8988T (cell line): ENCODE data around the gene RAB10.
"Not testable (repeated sequence)": the region's sequence is repeated elsewhere in the genome, so short reads cannot be mapped to it uniquely, and the experiment has no call there.

Source experiments
- DNase-seq: peaks from one replicate; pipeline ENCODE4 v3.0.0; 2011

Gene RAB10

DNA sequence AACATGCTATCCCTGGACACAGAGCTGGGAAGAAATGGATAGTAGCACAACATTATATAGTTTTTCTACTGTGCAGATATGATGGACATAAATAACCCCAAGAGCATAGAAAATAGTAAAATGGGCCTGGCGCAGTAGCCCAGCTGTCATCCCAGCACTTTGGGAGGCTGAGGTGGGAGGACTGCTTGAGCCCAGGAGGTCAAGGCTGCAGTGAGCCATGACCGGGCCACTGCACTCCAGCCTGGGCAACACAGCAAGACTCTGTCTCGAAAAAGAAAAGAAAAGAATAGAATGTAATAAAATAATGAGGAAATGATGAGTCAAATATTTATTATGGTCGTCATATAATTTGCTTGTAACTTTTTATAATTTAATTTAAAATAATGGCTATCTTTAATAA lies 131.5 kb downstream of the RAB10 start:
- DNase-seq: no peak

GRCh38 chr2:26166541-26166940 lies 132.7 kb downstream of the RAB10 start:
- not testable (repeated sequence) for DNase-seq

DNA sequence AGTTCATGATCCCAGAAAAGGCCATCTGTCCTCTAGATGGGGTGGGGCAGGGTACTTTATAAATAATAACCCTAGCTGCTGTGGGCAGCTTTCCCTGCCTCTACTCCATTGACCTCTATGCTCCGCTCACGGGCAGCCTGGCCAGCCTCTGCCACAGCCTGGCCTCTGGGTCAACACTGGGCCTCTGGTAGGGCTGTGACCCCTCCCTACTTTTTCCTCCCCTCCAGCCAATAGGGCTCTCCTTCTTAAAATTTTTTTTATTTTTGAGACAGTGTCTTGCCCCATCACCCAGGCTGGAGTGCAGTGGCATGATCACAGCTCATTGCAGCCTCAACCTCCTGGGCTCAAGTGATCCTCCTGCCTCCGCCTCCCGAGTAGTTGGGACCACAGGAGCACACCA lies 134.9 kb downstream of the RAB10 start:
- no peak for DNase-seq

DNA sequence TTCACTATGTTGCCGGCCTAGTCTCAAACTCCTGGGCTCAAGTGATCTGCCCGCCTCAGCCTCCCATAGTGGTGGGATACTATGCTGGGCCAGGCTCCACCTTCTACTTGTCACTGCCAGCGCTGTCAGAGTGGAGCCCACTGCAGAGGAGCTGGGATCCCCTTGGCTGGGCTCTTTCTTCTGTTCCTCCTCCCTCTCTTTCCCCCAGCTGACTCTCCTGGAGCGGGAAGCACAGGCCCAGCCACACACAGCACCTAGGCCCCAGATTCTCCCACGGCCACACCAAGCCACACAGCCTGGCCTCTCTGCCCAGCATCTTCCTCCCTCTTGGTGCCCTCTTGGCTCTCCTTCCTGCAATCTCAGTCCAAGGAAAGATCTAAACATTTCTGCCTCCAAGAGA lies 135.3 kb downstream of the RAB10 start:
- no peak for DNase-seq

- DNase-seq: no peak
These were observed 136.0 kb downstream of the RAB10 start for GRCh38 chr2:26169681-26170414.

- DNase-seq: no peak
These were observed 136.9 kb downstream of the RAB10 start for GRCh38 chr2:26170795-26171194.

DNA sequence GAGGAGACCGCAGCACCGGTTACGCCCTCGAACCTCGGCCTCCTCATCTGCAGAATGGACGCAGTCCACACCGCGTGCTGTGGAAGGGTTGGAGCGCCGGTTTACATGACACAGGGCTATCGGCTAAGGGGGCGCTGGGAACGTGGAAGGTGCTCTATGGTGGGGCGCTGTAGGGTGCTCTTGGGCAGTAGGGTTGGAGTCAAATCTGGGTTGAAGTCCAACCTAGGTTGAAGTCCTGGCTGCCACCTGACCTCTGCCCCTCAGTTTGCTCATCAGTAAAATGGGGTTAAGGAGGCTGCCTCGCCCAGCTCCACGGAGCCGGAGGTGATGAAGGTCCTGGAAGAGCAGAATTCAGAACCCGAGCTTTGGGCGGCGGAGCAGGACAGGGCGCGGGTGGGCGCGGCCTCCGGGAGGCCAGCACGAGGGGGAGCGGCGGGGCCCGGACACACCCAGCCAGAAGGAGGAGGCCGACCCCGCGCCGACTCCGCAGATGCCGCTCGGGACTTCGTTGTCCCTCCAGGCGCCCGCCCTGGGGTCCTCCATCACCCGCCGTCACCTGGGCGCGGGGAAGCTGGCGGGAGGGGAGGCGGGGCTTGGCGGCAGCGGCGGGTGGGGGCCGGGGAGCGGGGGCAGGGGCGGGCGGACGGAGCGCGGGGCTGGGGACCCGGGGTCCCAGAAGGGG lies 138.4 kb downstream of the RAB10 start:
- peak; percentile 57 for DNase-seq

DNA sequence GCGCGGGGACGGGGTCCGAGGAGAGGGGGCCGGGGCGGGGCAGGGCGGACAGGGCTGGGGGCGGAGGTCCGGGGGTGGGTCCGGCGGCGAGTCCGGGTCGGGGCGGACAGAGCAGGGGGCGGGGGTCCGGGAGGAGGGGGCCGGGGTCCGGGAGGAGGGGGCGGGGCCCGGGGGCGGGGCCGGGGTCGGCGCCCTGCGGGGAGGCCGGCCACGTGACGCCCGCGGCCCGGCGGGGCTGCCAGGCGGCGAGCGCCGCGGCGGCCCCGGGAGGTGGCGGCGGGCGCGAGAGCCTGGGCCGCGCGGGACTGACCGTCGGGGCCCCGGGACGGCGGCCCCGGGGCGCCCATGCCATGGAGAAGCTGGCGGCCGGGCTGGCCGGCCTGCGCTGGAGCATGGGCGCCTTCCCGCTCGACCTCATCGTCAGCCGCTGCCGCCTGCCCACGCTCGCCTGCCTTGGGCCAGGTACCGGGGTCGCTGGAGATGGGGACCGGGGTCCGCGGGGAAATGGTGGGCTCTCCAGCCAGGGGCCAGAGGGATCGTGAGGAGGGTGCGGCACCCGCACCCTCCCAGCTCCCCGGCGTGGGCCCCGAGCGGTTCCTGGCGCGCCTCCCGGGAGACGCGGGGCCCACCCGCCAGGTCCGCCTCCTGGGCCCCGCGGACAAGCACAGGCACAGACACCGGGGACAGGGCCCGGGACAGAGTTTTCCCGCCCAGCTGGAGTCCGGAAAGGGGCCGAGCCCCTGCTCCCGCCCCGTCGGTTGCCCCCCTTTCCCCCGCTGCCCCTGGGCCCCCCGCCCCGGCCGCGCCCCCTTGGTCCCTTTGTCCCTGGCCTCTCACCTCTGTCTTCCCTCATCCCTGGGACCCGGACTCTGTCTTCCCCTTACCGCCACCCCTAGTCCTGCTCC lies 139.2 kb downstream of the RAB10 start, which contains the start of gene GAREM2:
Gene GAREM2 (plus strand): TSS at position 218 of the 905 bp plus-strand sequence. CDS start 133 bp downstream, at position 351.
- peak; percentile 86 for DNase-seq

- peak; percentile 35 for DNase-seq
These were observed 140.0 kb downstream of the RAB10 start for GRCh38 chr2:26173776-26174482.

DNA sequence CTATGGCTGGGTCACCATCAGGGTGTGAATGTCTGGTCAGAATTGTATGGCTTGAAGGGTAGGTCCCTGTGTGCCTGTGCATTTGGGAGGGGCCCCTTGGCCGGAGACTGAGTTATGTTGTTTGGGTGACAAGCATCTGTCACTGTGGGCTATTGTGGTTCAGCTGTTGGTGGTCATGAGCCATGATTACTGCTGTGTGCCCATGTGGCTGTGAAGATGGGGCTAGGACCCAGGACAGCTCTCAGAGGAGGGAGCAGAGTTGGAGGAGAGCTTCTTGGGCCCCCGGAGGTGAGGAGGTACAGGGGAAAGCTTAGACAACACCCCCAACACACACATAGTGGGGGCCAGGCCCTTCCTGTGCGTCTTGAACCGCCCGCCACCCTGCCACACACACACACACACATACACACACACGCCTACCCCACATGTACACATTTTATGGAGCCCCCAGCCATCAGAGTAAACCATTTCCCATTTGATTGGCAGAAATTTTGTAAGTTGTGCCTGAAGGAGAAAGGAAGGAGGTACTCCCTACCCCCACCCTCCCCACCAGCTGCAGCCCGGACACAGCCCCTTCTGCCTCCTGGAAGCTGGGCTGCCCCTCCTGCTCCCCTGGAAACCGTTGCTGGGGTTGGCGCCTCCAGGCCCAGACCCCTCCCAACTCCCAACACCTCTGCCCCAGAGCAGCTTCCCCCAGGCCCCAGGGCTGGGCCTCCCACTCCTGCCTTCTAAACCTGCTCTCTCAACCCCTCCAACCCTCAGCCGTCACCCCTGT lies 141.0 kb downstream of the RAB10 start:
- DNase-seq: peak; percentile 31

DNA sequence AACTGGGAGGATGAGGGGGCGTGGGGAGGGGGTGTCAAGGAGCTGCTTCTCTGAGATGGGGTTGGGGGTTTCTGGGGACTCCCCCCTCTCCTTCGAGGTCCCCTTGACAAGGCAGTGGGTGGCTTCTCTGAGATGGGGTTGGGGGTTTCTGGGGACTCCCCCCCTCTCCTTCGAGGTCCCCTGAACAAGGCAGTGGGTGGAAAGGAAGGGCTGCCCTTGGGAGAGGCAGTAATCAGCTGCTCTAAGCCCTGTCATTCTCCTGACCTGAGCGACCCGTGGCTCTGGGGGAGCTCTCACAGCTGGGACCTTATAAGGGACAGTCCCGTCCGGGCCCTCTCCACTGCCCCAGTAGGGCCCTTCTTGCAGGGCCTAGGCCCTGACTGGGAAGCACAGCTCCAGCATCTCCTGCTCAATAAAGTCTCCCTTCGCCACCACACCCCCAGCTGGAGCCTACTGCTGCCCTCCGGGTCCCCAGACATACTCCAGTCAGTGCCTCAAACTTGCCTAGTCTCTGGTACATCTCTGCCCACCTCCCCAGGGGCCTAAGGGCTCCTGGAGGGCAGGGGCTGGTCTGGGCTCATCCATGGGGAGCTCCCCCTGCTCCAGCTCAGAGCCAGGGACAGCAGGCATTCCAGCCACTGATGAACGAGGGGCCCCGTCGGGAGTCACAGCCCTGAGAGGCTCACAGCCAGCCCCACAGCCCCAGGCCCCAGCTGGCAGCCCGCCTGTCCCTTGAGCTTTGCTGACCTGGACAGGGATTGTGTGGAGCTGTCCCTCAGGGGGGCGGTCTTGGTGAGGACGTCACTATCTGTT lies 141.8 kb downstream of the RAB10 start:
- DNase-seq: peak; percentile 45

GRCh38 chr2:26176279-26176615 lies 142.4 kb downstream of the RAB10 start:
- peak; percentile 33 for DNase-seq

DNA sequence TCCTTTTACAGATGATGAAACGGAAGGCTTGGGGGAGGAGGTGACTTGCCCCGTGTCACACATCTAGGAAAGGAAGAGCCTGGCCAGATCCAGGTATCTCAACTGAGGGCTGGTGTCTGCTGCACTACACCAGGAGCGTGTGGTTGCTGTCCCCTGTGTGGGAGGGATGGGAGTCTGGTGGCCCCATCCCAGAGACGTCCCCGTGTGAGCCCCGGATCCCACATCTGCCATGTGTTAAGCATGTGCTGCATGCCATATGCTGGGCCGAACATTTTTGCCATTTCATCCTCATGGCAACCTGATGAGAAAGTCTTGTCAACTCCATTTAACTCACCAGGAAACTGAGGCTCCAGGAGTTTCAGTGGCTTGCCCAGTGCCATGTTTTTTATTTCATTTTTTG lies 143.2 kb downstream of the RAB10 start:
- peak; percentile 38 for DNase-seq

- no peak for DNase-seq
These were observed 144.4 kb downstream of the RAB10 start for GRCh38 chr2:26178246-26178645.

DNA sequence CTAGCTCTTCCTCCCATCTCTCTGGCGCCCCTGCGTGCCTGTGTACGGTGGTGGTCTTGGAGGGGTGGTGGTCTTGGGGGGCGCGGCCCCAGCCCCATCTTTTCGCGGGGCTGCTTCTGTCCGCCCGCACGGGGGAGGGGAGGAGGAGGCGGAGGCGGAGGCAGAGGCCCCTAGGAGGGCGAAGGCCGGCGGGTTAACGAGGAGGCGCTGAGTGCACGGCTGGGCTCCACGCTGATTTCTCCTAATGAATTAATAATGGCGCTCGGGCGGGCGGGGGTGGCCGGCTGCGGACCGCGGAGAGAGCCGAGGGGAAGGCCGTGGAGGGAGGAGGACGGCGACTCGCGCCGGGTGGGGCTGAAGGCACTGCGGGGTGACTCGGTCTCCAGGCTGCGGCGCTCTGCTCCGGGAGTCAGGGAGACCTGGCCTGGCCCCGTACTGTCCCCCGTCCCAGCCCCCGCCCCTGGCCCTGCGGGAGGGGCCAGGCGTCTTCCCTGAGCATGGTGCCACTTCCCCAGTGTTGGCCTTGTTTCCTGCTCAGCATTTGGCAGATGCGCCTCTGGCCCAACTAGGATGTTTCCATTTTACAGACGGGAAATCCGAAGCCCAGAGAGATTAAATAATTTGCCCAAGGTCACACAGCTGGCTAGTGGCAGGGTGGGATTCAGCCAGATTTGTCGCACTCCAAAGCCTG lies 145.0 kb downstream of the RAB10 start:
- DNase-seq: peak; percentile 72

DNA sequence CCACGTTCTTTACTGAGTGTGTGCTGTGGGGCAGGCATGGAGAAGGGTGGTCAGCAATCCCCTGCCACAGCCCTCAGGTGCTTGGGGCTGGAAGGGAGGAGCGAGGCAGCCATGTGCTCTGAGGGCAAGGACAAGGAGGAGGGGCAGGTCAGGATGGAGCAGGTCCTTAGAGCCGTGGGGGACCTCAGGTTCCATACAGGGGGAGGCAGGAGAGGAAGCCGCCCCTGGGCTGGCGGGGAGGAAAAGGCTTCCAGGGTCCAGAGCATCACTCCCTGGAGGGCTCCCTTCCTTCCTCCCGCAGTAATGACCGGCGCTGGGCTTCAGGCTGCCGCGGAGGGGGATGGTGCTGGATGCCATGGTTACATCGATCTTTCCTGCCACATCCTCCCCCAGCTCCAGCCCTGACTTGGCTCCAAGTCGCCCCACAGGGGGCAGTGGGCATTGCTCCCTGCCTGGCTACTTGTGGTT lies 145.6 kb downstream of the RAB10 start:
- DNase-seq: peak; percentile 33

DNA sequence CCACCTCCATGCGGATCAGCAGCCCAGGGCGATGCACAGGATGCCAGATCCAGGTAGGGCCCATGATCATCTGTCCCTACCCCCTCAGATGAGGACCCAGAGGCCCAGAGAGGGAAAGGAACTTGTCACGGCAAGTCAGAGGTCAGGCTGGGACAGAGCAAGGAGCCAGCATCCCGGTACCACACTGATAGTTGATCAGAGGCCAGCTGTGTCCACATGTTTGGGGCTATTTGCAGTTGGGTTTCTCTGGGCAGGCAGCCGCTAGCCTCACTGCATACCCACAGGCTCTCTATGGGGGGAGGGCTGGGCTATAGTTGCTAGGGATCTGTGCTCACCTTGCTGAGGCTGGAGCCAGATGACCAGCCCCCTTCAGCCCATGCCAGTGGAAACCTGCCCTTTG lies 148.6 kb downstream of the RAB10 start:
- DNase-seq: peak; percentile 36

GRCh38 chr2:26182887-26183630 lies 149.2 kb downstream of the RAB10 start:
- DNase-seq: no peak

DNA sequence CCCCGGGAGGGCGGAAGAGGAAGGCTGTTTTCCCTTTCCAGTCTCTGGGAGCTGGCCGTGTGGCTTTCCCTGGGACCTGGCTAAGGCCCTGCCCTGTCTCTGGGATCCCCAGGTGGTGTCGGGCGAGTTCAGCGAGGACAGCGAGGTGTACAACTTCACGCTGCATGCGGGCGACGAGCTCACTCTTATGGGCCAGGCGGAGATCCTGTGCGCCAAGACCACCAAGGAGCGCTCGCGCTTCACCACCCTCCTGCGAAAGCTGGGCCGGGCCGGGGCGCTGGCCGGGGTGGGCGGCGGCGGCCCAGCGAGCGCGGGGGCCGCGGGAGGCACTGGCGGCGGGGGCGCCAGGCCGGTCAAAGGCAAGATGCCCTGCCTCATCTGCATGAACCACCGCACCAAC lies 150.2 kb downstream of the RAB10 start:
- peak; percentile 27 for DNase-seq
